Calu3 (cell line): ENCODE results near the gene NDUFB6. TPM values are rescaled to one million over a fixed set of nuclear protein-coding genes. Genes with fewer than 3 reads are reported as not detected.

Experiments
- BruUV-seq: library from RNA; stranded (reverse); fragments of 400-500 nt; replicated peaks from 2 replicates; lab custom pipeline; 2021; lab: Mats Ljungman, UMichigan
- CTCF ChIA-PET: fragments of 300-600 bp; sonication (Branson Sonifier 250); formaldehyde crosslinking; loops from one replicate; lab custom pipeline; 2022; ENCODE audit warnings: antibody characterized with exemption; lab: Charles Lee
- DNase-seq: peaks from one replicate; pipeline ENCODE4 v3.0.0; 2022
- H3K27ac Mint-ChIP-seq: one replicate; pipeline ENCODE4 v1.8.0; 2022; ENCODE audit warnings: mixed read lengths; ENCODE audit not compliant: unreplicated experiment
- H3K27me3 Mint-ChIP-seq: one replicate; pipeline ENCODE4 v1.8.0; 2022; ENCODE audit warnings: mixed read lengths; ENCODE audit not compliant: unreplicated experiment
- H3K36me3 Mint-ChIP-seq: one replicate; pipeline ENCODE4 v1.8.0; 2022; ENCODE audit warnings: mild to moderate bottlenecking, moderate library complexity, mixed read lengths; ENCODE audit not compliant: insufficient read depth, unreplicated experiment
- H3K4me1 Mint-ChIP-seq: one replicate; pipeline ENCODE4 v1.8.0; 2022; ENCODE audit warnings: mild to moderate bottlenecking, low read depth, mixed read lengths; ENCODE audit not compliant: unreplicated experiment
- H3K4me3 Mint-ChIP-seq: one replicate; pipeline ENCODE4 v1.8.0; 2022; ENCODE audit warnings: mild to moderate bottlenecking, low read depth, moderate library complexity, mixed read lengths; ENCODE audit not compliant: unreplicated experiment
- H3K9me3 Mint-ChIP-seq: one replicate; pipeline ENCODE4 v1.8.0; 2022; ENCODE audit warnings: low read depth, mixed read lengths; ENCODE audit not compliant: unreplicated experiment
- CTCF ChIP-seq: fragments of 200-600 bp; IDR thresholded peaks from one replicate; pipeline ENCODE4 v1.8.0; 2022; ENCODE audit warnings: antibody characterized with exemption; ENCODE audit not compliant: unreplicated experiment
- intact Hi-C: fragments of 100-400 bp; cut with micrococcal nuclease; formaldehyde crosslinking; loops from one replicate; pipeline ENCODE4 v1.10.0; 2022; ENCODE audit not compliant: unreplicated experiment
- total RNA-seq: library from RNA; stranded (reverse); gene quantifications from 2 replicates; pipeline ENCODE4 v1.2.3, GENCODE V29; 2022

Gene NDUFB6
- total RNA-seq, 1 experiment from 2014 or later, result 48.1 TPM

- H3K4me1 Mint-ChIP-seq, result no peaks in the 10 kb centered on the region
- BruUV-seq, result no TSS peak
Measured at GRCh38 chr9:32596936-32597335, 24.0 kb upstream of the NDUFB6 start.

GRCh38 chr9:32596096-32596865 is 23.3 kb upstream of the NDUFB6 start:
- H3K4me1 Mint-ChIP-seq, result peaks cover under 1% of the 10 kb centered on the region
- H3K9me3 Mint-ChIP-seq, result peaks cover 6% of the 10 kb centered on the region
- no peaks in the 10 kb centered on the region for H3K36me3 Mint-ChIP-seq
- CTCF ChIA-PET, result no interaction called here
- BruUV-seq, result no TSS peak
- H3K27me3 Mint-ChIP-seq, result no peaks in the 10 kb centered on the region
- H3K4me3 Mint-ChIP-seq, result no peak overlapping the region
- no peak for TF ChIP-seq CTCF
- DNase-seq, result no peak
- no peak overlapping the region for H3K27ac Mint-ChIP-seq
- intact Hi-C loops, result no loop called here

More at GRCh38 chr9:32596936-32597335, 24.0 kb upstream of the NDUFB6 start:
- intact Hi-C loops, result no loop called here
- DNase-seq, result no peak
- Mint-ChIP-seq H3K27me3 (no peaks in the 10 kb centered on the region), H3K9me3 (peaks cover 6% of the 10 kb centered on the region), H3K4me3 (no peak overlapping the region), H3K36me3 (no peaks in the 10 kb centered on the region), H3K27ac (no peak overlapping the region)
- CTCF ChIA-PET, result no interaction called here
- TF ChIP-seq CTCF, result no peak

GRCh38 chr9:32590898-32591297 is 17.9 kb upstream of the NDUFB6 start:
- no TSS peak for BruUV-seq
- Mint-ChIP-seq H3K9me3 (no peaks in the 10 kb centered on the region), H3K4me1 (peaks cover 10% of the 10 kb centered on the region), H3K36me3 (no peaks in the 10 kb centered on the region), H3K4me3 (no peak overlapping the region), H3K27ac (no peak overlapping the region), H3K27me3 (no peaks in the 10 kb centered on the region)
- CTCF ChIA-PET, result interaction anchor here (0.8 to 0.9 kb wide), 2 partner anchors 11 to 378 kb away, joined by 3 read pairs; no protein-coding TSS in a partner anchor
- DNase-seq, result no peak
- intact Hi-C loops, result no loop called here
- TF ChIP-seq CTCF, result no peak

- Mint-ChIP-seq H3K4me1 (peaks cover 10% of the 10 kb centered on the region), H3K27ac (no peak overlapping the region), H3K9me3 (no peaks in the 10 kb centered on the region), H3K36me3 (no peaks in the 10 kb centered on the region), H3K4me3 (no peak overlapping the region), H3K27me3 (no peaks in the 10 kb centered on the region)
- BruUV-seq, result no TSS peak
- CTCF ChIA-PET, result interaction anchor here (0.8 to 0.9 kb wide), 2 partner anchors 11 to 378 kb away, joined by 3 read pairs; no protein-coding TSS in a partner anchor
- DNase-seq, result no peak
- TF ChIP-seq CTCF, result no peak
- intact Hi-C loops, result no loop called here
Measured at GRCh38 chr9:32590476-32590875, 17.5 kb upstream of the NDUFB6 start.
